ENCODE data around the gene RAMP3.
A peak's percentile ranks its signal among the peaks of the same experiment; 100 is the strongest.

DNA sequence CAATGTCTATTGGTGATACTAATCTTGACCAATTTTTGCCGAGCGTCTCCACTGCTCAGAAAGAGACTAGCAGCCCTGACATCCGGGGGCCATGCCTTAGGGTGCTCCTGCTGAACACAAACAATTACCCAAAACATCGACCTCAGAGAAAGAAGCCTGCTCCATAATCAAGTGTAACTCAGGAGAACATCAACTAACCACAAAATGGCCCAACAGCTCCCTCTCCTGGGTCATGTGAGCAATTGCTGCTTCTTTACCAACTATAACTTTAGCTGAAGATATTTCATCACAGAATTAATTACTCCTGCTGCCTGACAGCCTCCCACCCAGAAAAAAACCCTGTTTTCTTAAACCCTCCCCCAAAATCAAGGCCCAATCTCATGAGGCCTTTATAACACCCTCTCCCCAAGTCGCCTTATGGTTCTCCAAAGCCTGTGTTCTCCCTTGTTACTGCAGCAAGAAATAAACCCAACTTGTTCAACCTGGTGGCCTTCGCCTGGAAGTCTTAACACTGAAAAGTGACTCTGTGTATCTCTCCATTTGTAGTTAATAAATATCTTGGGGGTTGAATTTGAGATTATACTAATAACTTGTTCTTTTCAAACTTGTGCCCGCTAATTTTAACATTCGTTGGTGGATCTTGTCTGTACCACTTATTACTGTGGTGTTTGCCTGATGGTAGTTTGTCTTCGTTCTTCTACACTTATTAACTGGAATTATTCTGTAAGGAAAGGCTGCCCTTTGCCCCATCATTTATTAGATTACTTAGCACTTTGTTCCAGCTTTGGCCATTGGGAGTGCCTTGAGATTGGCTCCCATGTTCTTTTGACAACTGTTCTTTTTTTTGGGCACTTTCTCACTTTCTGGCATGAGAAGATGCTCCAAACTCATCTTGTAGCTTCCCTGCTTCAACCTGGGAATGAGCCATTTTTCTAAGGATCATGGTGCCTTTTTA, 21.2 kb upstream of the RAMP3 start:
- TF ChIP-seq, protein P1, sequence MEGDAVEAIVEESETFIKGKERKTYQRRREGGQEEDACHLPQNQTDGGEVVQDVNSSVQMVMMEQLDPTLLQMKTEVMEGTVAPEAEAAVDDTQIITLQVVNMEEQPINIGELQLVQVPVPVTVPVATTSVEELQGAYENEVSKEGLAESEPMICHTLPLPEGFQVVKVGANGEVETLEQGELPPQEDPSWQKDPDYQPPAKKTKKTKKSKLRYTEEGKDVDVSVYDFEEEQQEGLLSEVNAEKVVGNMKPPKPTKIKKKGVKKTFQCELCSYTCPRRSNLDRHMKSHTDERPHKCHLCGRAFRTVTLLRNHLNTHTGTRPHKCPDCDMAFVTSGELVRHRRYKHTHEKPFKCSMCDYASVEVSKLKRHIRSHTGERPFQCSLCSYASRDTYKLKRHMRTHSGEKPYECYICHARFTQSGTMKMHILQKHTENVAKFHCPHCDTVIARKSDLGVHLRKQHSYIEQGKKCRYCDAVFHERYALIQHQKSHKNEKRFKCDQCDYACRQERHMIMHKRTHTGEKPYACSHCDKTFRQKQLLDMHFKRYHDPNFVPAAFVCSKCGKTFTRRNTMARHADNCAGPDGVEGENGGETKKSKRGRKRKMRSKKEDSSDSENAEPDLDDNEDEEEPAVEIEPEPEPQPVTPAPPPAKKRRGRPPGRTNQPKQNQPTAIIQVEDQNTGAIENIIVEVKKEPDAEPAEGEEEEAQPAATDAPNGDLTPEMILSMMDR (IDR thresholded peaks at IDR 0.05), result peak; percentile 76 to 81
- TF ChIP-seq POLR2A (IDR thresholded peaks at IDR 0.05), result no peak
- TF ChIP-seq POLR2AphosphoS5 (IDR thresholded peaks at IDR 0.05), result no peak
- TF ChIP-seq EP300 (IDR thresholded peaks at IDR 0.05), result no peak

All from suprapubic skin (tissue), 4 donors.